HUES48 (cell line): ENCODE measurements around the gene SPPL2B.

ENCODE experiments used
- H3K27ac ChIP-seq: one replicate; pipeline ENCODE4 v1.7.0; 2013; ENCODE audit warnings: low read depth, low read length, inconsistent platforms
- H3K27me3 ChIP-seq: 2 replicates; pipeline ENCODE4 v1.6.1; 2013; ENCODE audit warnings: mild to moderate bottlenecking, low read length; ENCODE audit not compliant: control insufficient read depth, insufficient read depth
- H3K36me3 ChIP-seq: 2 replicates; pipeline ENCODE4 v1.6.1; 2013; ENCODE audit warnings: low read length; ENCODE audit not compliant: control insufficient read depth, insufficient read depth
- H3K4me1 ChIP-seq: 2 replicates; pipeline ENCODE4 v1.6.1; 2013; ENCODE audit warnings: mild to moderate bottlenecking, low read length; ENCODE audit not compliant: control insufficient read depth, insufficient read depth
- H3K4me3 ChIP-seq: 2 replicates; pipeline ENCODE4 v1.5.1; 2013; ENCODE audit warnings: mild to moderate bottlenecking, low read depth, low read length
- H3K9ac ChIP-seq: 2 replicates; pipeline ENCODE4 v1.6.1; 2013; ENCODE audit warnings: mild to moderate bottlenecking, low read depth, low read length, moderate library complexity
- H3K9me3 ChIP-seq: 2 replicates; pipeline ENCODE4 v1.6.1; 2013; ENCODE audit warnings: low read length; ENCODE audit not compliant: control insufficient read depth, insufficient read depth

The SPPL2B gene

GRCh38 chr19:2350656-2351055 is 22.2 kb downstream of the SPPL2B start:
- H3K4me3 ChIP-seq, result no peak overlapping the region
- no peaks in the 10 kb centered on the region for H3K4me1 ChIP-seq
- H3K9ac ChIP-seq, result no peak overlapping the region
- H3K27me3 ChIP-seq, result no peaks in the 10 kb centered on the region
- H3K27ac ChIP-seq, result no peak overlapping the region
- H3K9me3 ChIP-seq, result no peaks in the 10 kb centered on the region
- H3K36me3 ChIP-seq, result peaks cover 8% of the 10 kb centered on the region; the same call in 1 of the 2 replicates

GRCh38 chr19:2351591-2351990 is 23.1 kb downstream of the SPPL2B start:
- Histone ChIP-seq H3K9me3 (no peaks in the 10 kb centered on the region), H3K27ac (no peak overlapping the region), H3K36me3 (peaks cover 8% of the 10 kb centered on the region; the same call in 1 of the 2 replicates), H3K9ac (no peak overlapping the region), H3K4me3 (no peak overlapping the region), H3K4me1 (no peaks in the 10 kb centered on the region), H3K27me3 (no peaks in the 10 kb centered on the region)

- peaks cover 5% of the 10 kb centered on the region; the same call in 1 of the 2 replicates for H3K36me3 ChIP-seq
Observed at GRCh38 chr19:2352121-2352520, 23.6 kb downstream of the SPPL2B start.

GRCh38 chr19:2353159-2353886 is 24.8 kb downstream of the SPPL2B start:
- Histone ChIP-seq H3K27ac (no peak overlapping the region), H3K9ac (no peak overlapping the region), H3K27me3 (no peaks in the 10 kb centered on the region), H3K4me1 (no peaks in the 10 kb centered on the region), H3K9me3 (no peaks in the 10 kb centered on the region), H3K4me3 (no peak overlapping the region), H3K36me3 (peaks cover 5% of the 10 kb centered on the region; the same call in 1 of the 2 replicates)

More at GRCh38 chr19:2352121-2352520, 23.6 kb downstream of the SPPL2B start:
- no peak overlapping the region for H3K27ac ChIP-seq
- no peak overlapping the region for H3K4me3 ChIP-seq
- no peaks in the 10 kb centered on the region for H3K27me3 ChIP-seq
- H3K4me1 ChIP-seq, result no peaks in the 10 kb centered on the region
- H3K9me3 ChIP-seq, result no peaks in the 10 kb centered on the region
- no peak overlapping the region for H3K9ac ChIP-seq

GRCh38 chr19:2353887-2354592 is 25.6 kb downstream of the SPPL2B start:
- H3K27me3 ChIP-seq, result no peaks in the 10 kb centered on the region
- no peaks in the 10 kb centered on the region for H3K9me3 ChIP-seq
- peaks cover 5% of the 10 kb centered on the region; the same call in 1 of the 2 replicates for H3K36me3 ChIP-seq
- no peak overlapping the region for H3K27ac ChIP-seq
- no peaks in the 10 kb centered on the region for H3K4me1 ChIP-seq
- H3K4me3 ChIP-seq, result no peak overlapping the region
- H3K9ac ChIP-seq, result no peak overlapping the region

GRCh38 chr19:2354670-2355069 is 26.2 kb downstream of the SPPL2B start:
- Histone ChIP-seq H3K4me1 (no peaks in the 10 kb centered on the region), H3K36me3 (peaks cover 5% of the 10 kb centered on the region; the same call in 1 of the 2 replicates), H3K9ac (no peak overlapping the region), H3K4me3 (no peak overlapping the region), H3K9me3 (no peaks in the 10 kb centered on the region), H3K27ac (no peak overlapping the region), H3K27me3 (no peaks in the 10 kb centered on the region)

- no peak overlapping the region for H3K9ac ChIP-seq
- H3K9me3 ChIP-seq, result no peaks in the 10 kb centered on the region
- H3K27ac ChIP-seq, result no peak overlapping the region
- no peak overlapping the region for H3K4me3 ChIP-seq
- peaks cover 2% of the 10 kb centered on the region for H3K27me3 ChIP-seq
- no peaks in the 10 kb centered on the region for H3K4me1 ChIP-seq
- H3K36me3 ChIP-seq, result peaks cover 5% of the 10 kb centered on the region; the same call in 1 of the 2 replicates
Observed at GRCh38 chr19:2355168-2356035, 26.9 kb downstream of the SPPL2B start.

- H3K9me3 ChIP-seq, result no peaks in the 10 kb centered on the region
- peaks cover 5% of the 10 kb centered on the region; the same call in 1 of the 2 replicates for H3K36me3 ChIP-seq
- no peaks in the 10 kb centered on the region for H3K4me1 ChIP-seq
- H3K27ac ChIP-seq, result no peak overlapping the region
- H3K9ac ChIP-seq, result no peak overlapping the region
- peaks cover 6% of the 10 kb centered on the region for H3K27me3 ChIP-seq
- no peak overlapping the region for H3K4me3 ChIP-seq
Observed at GRCh38 chr19:2356036-2356646, 27.7 kb downstream of the SPPL2B start.

GRCh38 chr19:2357279-2358206 is 29.1 kb downstream of the SPPL2B start:
- H3K4me1 ChIP-seq, result no peaks in the 10 kb centered on the region
- peaks cover 5% of the 10 kb centered on the region; the same call in 1 of the 2 replicates for H3K36me3 ChIP-seq
- H3K9me3 ChIP-seq, result no peaks in the 10 kb centered on the region
- no peak overlapping the region for H3K27ac ChIP-seq
- H3K4me3 ChIP-seq, result no peak overlapping the region
- H3K27me3 ChIP-seq, result peaks cover 6% of the 10 kb centered on the region
- H3K9ac ChIP-seq, result no peak overlapping the region
